ENCODE measurements around the gene SCYL3.
"Not testable (repeated sequence)": the region's sequence is repeated elsewhere in the genome, so short reads cannot be mapped to it uniquely, and the experiment has no call there.

Gene SCYL3

GRCh38 chr1:169869426-169869825 lies 24.3 kb downstream of the SCYL3 start:
- no peak for DNase-seq

- DNase-seq = no peak
These were observed 24.7 kb downstream of the SCYL3 start for GRCh38 chr1:169868978-169869377.

DNA sequence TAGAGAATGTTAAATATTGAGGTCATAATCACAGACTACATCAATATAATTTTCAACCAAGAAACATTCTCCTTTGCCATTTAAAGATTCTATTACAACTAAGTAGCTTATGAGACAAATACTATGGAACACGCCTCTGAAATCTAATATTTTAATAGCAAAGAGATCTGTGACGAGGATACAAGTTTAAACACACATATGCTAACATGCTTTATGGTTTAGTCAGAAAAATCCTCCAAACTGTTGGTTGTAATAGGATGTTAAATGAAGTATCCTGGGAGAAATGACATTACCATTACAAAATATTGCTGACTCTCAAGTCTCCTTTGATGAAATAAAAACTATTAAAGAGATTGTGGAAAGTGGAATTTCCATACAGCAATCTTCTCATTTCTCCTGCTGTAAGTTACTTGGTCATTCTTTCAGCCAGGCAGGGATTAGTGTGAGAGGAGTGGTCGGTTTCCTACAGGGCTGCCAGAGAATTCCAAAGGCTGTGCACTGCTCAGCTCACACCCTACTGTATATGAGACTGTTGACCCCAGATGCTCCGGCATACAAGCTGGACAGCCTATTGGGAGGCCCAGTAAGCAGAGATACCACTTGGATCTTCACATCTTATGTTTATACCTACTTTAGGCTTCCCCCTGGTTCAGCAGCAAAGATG lies 26.6 kb downstream of the SCYL3 start:
- no peak for DNase-seq

- no peak for DNase-seq
These were observed 27.1 kb downstream of the SCYL3 start for GRCh38 chr1:169866577-169866976.

DNA sequence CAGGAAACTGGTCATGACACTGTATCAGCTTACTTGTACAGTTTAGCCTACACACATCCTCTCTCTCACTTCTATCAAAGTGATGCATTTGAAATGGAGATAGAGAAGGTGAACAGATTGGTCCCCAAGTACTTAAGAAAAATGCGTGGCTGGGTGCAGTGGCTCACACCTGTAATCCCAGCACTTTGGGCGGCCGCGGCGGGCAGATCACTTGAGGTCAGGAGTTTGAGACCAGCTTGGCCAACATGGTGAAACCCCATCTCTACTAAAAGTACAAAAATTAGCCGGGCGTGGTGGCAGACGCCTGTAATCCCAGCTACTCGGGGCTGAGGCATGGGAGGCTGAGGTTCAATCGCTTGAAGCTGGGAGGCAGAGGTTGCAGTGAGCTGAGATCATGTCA lies 29.2 kb downstream of the SCYL3 start:
- not testable (repeated sequence) for DNase-seq

DNA sequence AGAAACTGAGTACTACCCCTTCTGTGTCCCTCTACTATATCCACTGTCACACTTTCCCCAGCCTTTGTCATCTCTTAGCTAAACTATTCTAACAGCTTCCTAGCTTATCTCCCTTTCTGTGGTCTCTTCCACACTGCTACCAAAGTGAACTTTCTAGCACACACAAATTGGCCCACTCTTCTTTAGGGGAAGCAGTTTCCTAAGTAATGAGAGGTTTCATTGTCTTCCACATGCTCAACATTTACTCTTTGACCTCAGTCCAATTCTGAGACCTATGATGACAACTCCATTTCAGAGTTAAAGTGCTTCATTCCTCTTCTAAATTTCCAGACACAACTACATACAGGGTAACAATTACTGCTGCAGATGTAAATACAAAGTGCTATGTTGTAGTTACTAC lies 32.9 kb downstream of the SCYL3 start:
- DNase-seq = no peak

DNA sequence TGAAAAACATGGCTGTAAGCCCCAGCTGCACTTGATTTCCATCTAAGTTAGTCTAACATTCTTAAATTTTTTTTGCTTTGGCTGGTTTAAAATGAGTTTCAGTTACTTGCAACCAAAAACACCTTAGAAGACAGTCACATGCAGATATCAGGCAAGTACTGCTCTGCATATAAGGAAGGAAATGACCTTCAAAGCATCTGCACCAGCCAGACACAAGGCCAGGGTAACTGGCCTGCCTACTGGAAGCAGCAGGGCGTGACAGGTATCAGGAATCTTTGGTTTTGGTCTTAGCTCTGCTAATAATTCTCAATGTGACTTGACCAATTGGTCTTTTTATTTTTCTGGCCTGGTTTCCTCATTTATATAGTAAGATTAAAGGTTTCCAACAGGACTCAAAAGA lies 33.5 kb downstream of the SCYL3 start:
- no peak for DNase-seq

- DNase-seq = no peak
These were observed 34.7 kb downstream of the SCYL3 start for GRCh38 chr1:169859001-169859400.

DNA sequence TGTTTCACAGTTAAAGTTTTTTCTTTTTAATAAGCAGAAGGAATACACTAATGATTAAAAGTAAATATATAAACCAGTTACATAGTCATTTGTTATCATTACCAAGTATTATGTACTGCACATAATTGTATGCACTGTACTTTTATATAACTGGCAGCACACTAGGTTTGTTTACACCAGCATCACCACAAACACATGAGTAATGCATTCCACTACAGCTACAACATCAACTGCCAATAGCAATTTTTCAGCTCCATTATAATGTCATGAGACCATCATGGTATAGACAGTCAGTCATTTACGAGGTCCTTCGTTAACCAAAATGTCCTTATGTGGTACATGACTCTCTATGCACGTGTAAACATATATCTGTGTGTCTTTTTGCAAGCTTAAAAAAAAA lies 35.2 kb downstream of the SCYL3 start:
- no peak for DNase-seq

- DNase-seq = no peak
These were observed 40.4 kb downstream of the SCYL3 start for GRCh38 chr1:169853341-169853740.

DNA sequence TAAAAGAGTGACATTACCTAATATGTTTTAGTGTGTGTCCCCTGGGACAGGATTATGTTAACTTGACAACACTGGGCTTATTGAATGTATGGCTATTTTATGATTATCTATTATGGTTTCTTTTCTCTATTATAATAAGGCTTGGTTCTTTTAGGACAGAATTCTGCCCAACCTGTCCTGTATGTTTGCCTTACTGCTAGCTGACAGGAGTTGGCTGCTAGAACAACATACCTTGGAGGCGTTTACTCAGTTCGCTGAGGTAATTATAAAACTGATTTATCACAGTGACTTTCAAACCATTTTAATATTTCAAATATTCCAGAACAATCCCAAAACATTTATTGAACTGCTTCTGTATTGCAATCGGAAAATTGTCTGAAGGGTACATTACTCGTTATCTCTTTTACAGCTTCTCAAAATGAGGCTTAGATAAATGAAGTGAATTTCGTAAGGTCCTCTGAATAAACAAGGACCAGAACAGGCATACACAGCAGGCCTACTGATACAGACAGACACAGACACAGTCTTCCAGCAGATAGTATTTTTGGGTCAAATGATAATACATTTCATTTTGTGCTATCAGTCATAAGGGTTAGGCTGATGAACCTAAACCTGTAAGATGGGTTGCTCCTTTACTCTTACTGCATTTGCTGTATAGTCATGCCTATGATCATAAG lies 44.2 kb downstream of the SCYL3 start:
- no peak for DNase-seq

GRCh38 chr1:169848456-169848855 lies 45.2 kb downstream of the SCYL3 start:
- no peak for DNase-seq

DNA sequence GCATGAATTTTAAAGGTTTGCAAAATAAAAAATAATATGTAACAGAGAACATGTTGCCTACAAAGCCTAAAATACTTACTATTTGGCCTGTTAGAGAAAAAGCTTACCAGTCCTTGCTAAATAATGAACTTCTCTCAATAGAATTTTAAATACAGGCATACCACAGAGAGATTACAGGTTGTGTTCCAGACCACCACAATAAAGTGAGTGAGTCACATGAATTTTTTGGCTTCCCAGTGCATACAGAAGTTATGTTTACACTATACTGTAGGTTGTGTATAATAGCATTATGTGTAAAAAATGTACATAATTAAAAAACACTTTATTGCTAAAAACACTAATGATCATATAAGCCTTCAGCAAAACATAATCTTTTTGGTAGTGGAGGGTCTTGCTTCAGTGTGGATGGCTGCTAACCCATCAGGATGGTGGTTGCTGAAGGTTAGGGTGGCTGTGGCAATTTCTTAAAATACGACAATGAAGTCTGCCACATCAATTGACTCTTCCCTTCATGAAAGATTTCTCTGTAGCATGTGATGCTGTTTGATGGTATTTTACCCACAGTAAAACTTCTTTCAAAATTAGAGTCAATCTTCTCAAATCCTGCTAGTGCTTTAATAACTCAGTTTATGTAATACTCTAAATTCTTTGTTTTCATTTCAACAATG lies 48.6 kb downstream of the SCYL3 start:
- DNase-seq = no peak

GRCh38 chr1:169838942-169839341 lies 54.8 kb downstream of the SCYL3 start:
- no peak for DNase-seq

DNA sequence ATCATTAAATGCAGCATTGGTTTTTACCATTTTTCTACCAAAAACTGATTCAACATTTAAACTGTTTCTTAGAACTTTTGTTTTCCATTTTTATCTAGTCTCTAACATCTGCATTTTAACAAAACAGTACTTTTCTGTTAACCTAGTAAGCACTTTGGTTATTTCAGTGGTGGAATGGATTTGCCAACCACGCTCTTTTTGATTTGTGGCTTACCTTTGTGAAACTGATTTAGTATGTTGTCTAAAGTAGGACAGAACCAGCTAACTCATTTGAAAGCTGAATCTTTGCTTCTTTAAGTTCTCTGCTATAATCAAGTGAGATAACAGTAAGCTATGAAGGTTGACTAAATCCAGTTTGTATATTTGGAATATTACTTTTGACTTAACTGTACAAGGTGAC lies 57.5 kb downstream of the SCYL3 start:
- DNase-seq = no peak

- DNase-seq = no peak
These were observed 58.0 kb downstream of the SCYL3 start for GRCh38 chr1:169835647-169836046.

- no peak for DNase-seq
These were observed 58.8 kb downstream of the SCYL3 start for GRCh38 chr1:169834869-169835268.

DNA sequence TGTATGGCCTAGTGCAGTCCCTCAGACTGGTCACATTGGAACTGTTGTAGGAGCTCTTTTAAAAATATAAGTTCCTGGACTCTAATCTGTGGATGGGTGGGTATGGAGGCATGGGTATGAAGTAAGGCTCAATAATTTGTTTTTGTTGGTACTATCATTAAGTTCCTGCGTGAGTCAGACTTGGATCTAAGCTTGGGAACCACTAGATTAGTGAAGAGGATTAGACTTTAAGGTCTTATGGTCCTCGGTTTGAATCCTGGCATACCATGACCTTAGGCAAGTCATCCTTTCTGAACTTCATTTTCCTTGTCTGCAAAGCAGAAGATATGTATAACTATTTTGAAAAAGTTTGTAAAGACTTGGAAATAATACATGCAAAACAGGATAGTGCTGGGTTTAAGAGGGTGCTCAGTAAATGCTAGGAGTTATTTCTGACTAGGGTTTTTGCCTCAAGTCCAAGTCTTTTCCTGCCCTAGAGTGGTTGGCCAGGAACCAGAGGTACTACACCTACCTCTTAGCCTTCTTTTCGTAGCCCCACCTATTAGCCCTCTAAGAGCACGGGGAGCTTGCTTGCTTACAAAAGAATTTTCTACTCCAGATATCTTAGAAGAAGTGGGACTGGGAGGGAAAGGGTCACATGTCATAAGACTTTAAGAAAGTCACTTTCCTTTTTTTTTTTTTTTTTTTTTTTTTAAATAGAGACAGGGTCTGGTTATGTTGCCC lies 60.4 kb downstream of the SCYL3 start:
- DNase-seq = no peak

GRCh38 chr1:169829671-169830070 lies 64.0 kb downstream of the SCYL3 start:
- DNase-seq = no peak

DNA sequence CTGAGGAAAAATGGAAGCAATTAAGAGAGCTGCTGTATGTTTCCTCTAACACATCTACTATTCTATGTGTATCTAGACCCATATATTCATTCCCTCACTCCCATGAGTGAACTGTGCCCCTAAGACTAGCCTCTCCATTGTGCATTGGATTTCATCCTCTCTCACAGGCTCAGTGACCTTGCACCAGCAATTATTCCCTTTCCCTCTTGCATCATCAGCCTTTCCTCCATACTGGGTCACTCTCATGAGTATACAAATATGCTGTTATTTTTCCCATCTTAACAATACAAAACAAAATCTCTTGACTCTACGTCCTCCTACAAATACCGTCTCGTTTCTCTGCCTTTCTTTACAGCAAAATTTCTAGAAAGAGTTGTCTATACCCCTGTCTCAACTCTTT lies 69.5 kb downstream of the SCYL3 start:
- DNase-seq = no peak

- no peak for DNase-seq
These were observed 72.2 kb downstream of the SCYL3 start for GRCh38 chr1:169821500-169821899.

GRCh38 chr1:169816617-169817016 lies 77.1 kb downstream of the SCYL3 start:
- no peak for DNase-seq

- DNase-seq = no peak
These were observed 79.4 kb downstream of the SCYL3 start for GRCh38 chr1:169814265-169814664.

GRCh38 chr1:169812131-169812530 lies 81.6 kb downstream of the SCYL3 start:
- no peak for DNase-seq
